Measurements from ENCODE around the gene HECTD4.

Gene HECTD4

GRCh38 chr12:112368856-112369255 lies 13.4 kb downstream of the HECTD4 start:
- no peak overlapping the region for H3K4me3 ChIP-seq (ENCODE audit: low read depth, low read length)

DNA sequence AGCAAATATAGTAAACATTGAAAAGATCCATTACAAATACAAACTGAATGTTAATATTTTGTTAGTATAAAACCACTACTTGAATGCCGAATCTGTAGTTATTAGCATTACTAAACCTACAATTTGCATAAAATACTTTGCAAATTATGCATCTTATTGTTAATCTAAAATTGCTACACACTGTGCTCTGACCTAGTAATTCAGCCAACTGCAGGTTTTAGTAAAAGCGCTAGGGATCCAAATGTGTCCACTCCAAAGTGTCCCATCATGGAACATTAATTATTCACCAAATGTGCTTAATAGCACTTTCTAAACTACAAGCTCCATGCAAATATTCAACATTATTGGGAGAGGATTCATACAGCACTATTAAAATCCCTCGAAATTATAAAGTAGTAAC lies 14.3 kb downstream of the HECTD4 start:
- H3K4me3 ChIP-seq (ENCODE audit: low read depth, low read length): no peak overlapping the region
- TF ChIP-seq, protein P1, sequence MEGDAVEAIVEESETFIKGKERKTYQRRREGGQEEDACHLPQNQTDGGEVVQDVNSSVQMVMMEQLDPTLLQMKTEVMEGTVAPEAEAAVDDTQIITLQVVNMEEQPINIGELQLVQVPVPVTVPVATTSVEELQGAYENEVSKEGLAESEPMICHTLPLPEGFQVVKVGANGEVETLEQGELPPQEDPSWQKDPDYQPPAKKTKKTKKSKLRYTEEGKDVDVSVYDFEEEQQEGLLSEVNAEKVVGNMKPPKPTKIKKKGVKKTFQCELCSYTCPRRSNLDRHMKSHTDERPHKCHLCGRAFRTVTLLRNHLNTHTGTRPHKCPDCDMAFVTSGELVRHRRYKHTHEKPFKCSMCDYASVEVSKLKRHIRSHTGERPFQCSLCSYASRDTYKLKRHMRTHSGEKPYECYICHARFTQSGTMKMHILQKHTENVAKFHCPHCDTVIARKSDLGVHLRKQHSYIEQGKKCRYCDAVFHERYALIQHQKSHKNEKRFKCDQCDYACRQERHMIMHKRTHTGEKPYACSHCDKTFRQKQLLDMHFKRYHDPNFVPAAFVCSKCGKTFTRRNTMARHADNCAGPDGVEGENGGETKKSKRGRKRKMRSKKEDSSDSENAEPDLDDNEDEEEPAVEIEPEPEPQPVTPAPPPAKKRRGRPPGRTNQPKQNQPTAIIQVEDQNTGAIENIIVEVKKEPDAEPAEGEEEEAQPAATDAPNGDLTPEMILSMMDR (IDR thresholded peaks at IDR 0.05; ENCODE audit: borderline replicate concordance, insufficient read depth, low read depth, low read length): no peak

More at GRCh38 chr12:112368856-112369255, 13.4 kb downstream of the HECTD4 start:
- TF ChIP-seq, protein P1 (IDR thresholded peaks at IDR 0.05; ENCODE audit: borderline replicate concordance, insufficient read depth, low read depth, low read length): no peak

DNA sequence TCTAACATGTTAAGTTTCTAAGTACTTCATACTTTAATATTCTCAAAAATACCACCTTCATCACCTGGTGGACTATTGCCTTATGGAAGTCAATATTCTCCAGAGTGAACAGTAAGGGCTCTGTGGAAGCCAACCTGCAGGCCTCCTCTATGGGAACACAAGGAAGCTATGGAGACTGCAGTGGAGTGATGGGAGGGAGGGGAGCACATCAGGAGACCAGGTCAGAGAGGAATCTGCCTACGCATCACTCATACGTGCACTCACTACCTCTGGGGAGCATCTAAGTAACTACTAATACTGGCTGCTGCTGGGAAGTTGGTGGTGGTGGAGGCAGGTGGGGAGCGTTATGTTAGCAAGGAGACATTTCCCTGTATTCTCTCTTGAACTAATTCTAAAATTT lies 19.9 kb downstream of the HECTD4 start:
- TF ChIP-seq, protein P1 (IDR thresholded peaks at IDR 0.05; ENCODE audit: borderline replicate concordance, insufficient read depth, low read depth, low read length): no peak
- no peak overlapping the region for H3K4me3 ChIP-seq (ENCODE audit: low read depth, low read length)

DNA sequence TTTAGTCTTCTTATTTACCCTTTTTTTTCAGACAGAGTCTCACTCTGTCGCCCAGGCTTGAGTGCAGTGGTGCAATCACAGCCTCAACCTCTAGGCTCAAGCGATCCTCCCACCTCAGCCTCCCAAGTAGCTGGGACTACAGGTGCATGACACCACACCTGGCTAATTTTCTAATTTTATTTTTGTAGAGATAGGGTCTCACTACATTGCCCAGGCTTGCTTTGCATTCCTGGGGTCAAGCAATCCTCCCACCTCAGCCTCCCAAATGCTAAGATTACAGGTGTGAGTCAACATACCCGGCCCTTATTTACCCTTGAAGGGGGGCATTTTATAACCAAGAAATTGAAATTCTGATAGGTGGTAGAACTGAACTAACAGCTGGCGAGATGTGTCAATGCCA lies 21.0 kb downstream of the HECTD4 start:
- TF ChIP-seq, protein P1 (IDR thresholded peaks at IDR 0.05; ENCODE audit: borderline replicate concordance, insufficient read depth, low read depth, low read length): no peak

GRCh38 chr12:112359290-112359689 lies 22.9 kb downstream of the HECTD4 start:
- TF ChIP-seq, protein P1 (IDR thresholded peaks at IDR 0.05; ENCODE audit: borderline replicate concordance, insufficient read depth, low read depth, low read length): no peak
- H3K4me3 ChIP-seq (ENCODE audit: low read depth, low read length): no peak overlapping the region

More for the DNA sequence above, 21.0 kb downstream of the HECTD4 start:
- no peak overlapping the region for H3K4me3 ChIP-seq (ENCODE audit: low read depth, low read length)

DNA sequence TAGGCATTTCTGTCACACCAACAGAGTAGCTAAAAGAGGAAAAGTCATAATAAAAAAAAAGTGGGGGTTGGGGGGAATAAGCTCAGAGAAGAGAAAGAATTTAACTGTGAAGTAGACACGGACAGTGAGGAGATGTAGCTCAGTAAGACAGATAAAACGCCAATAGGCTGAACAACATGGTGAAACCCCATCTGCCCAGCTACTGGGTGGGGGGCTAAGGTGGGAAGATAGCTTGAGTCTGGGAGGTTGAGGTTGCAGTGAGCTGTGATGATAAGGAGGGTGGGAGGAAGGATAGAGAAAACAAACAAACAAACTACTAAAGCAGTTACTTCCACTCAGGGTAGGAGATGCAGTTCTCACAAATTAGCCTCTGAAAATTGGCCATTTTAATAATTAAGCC lies 25.0 kb downstream of the HECTD4 start:
- TF ChIP-seq, protein P1 (IDR thresholded peaks at IDR 0.05; ENCODE audit: borderline replicate concordance, insufficient read depth, low read depth, low read length): no peak

DNA sequence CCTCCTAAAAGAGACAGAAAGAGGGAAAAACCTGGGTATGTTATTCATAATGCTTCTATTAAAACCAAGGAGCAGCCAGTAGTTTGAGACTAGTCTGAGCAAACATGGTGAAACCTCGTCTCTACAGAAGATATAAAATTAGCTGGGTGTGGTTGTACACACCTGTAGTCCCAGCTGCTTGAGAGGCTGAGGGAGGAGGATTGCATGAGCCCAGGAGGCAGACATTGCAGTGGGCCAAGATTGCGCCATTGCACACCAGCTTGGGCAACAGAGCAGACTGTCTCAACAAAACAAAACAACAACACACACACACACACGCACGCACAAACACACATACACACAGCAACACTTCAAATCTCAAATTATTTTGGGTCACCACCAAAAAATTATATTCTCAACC lies 27.8 kb downstream of the HECTD4 start:
- no peak overlapping the region for H3K4me3 ChIP-seq (ENCODE audit: low read depth, low read length)
- TF ChIP-seq, protein P1 (IDR thresholded peaks at IDR 0.05; ENCODE audit: borderline replicate concordance, insufficient read depth, low read depth, low read length): no peak

More for the DNA sequence above, 25.0 kb downstream of the HECTD4 start:
- H3K4me3 ChIP-seq (ENCODE audit: low read depth, low read length): no peak overlapping the region
